ENCODE measurements around the gene PARVG. TPM values are rescaled to one million over a fixed set of nuclear protein-coding genes. Genes with fewer than 3 reads are reported as not detected.

PARVG gene
- total RNA-seq, 3 donors from 2014 or later: 10.2 to 39.2 (median 26.2) TPM

- H3K27me3 ChIP-seq: peaks cover 0 to 14% of the 10 kb centered on the region in 2 donors
- H3K4me3 ChIP-seq: no peak overlapping the region
- no peaks in the 10 kb centered on the region for H3K4me1 ChIP-seq
- intact Hi-C loops (cut with DNase I; ENCODE audit: low total_unique reads): no loop called here
- no peaks in the 10 kb centered on the region for H3K36me3 ChIP-seq
- no peak for DNase-seq (ENCODE audit: low spot score in 2 of 2)
- no peaks in the 10 kb centered on the region for H3K9me3 ChIP-seq
- TF ChIP-seq POLR2A (IDR thresholded peaks at IDR 0.05): no peak
- TF ChIP-seq CTCF (IDR thresholded peaks at IDR 0.05): no peak
- TF ChIP-seq POLR2AphosphoS5 (IDR thresholded peaks at IDR 0.05): no peak
- H3K27ac ChIP-seq: no peak overlapping the region
These were observed 22.5 kb downstream of the PARVG start for GRCh38 chr22:44203203-44203602.

GRCh38 chr22:44204739-44205515, 24.2 kb downstream of the PARVG start:
- no peaks in the 10 kb centered on the region for H3K4me1 ChIP-seq
- intact Hi-C loops (cut with DNase I; ENCODE audit: low total_unique reads): no loop called here
- peaks cover 0 to 5% of the 10 kb centered on the region in 2 donors for H3K9me3 ChIP-seq
- H3K27ac ChIP-seq: no peak overlapping the region
- TF ChIP-seq POLR2A (IDR thresholded peaks at IDR 0.05) (no peak), CTCF (IDR thresholded peaks at IDR 0.05) (no peak), POLR2AphosphoS5 (IDR thresholded peaks at IDR 0.05) (no peak)
- H3K36me3 ChIP-seq: no peaks in the 10 kb centered on the region
- DNase-seq (ENCODE audit: low spot score in 2 of 2): peak in 1 of 2 donors; percentile 38
- no peak overlapping the region for H3K4me3 ChIP-seq
- H3K27me3 ChIP-seq: peaks cover 0 to 8% of the 10 kb centered on the region in 2 donors

GRCh38 chr22:44205516-44206329, 25.0 kb downstream of the PARVG start:
- no peak overlapping the region for H3K27ac ChIP-seq
- H3K4me1 ChIP-seq: no peaks in the 10 kb centered on the region
- no peak for DNase-seq (ENCODE audit: low spot score in 2 of 2)
- no peaks in the 10 kb centered on the region for H3K36me3 ChIP-seq
- intact Hi-C loops (cut with DNase I; ENCODE audit: low total_unique reads): no loop called here
- H3K9me3 ChIP-seq: peaks cover 0 to 5% of the 10 kb centered on the region in 2 donors
- no peak overlapping the region for H3K4me3 ChIP-seq
- H3K27me3 ChIP-seq: no peaks in the 10 kb centered on the region
- TF ChIP-seq CTCF (IDR thresholded peaks at IDR 0.05) (no peak), POLR2A (IDR thresholded peaks at IDR 0.05) (no peak), POLR2AphosphoS5 (IDR thresholded peaks at IDR 0.05) (no peak)

GRCh38 chr22:44206330-44206645, 25.6 kb downstream of the PARVG start:
- Histone ChIP-seq H3K4me1 (no peaks in the 10 kb centered on the region), H3K27me3 (no peaks in the 10 kb centered on the region), H3K36me3 (no peaks in the 10 kb centered on the region), H3K4me3 (no peak overlapping the region), H3K27ac (no peak overlapping the region), H3K9me3 (peaks cover 0 to 5% of the 10 kb centered on the region in 2 donors)
- intact Hi-C loops (cut with DNase I; ENCODE audit: low total_unique reads): no loop called here
- DNase-seq (ENCODE audit: low spot score in 2 of 2): no peak
- TF ChIP-seq POLR2A (IDR thresholded peaks at IDR 0.05): no peak
- TF ChIP-seq CTCF (IDR thresholded peaks at IDR 0.05): no peak
- no peak for TF ChIP-seq POLR2AphosphoS5 (IDR thresholded peaks at IDR 0.05)

- intact Hi-C loops (cut with DNase I; ENCODE audit: low total_unique reads): no loop called here
These were observed 26.0 kb downstream of the PARVG start for GRCh38 chr22:44206696-44207095.

More at GRCh38 chr22:44206696-44207095, 26.0 kb downstream of the PARVG start:
- Histone ChIP-seq H3K27ac (no peak overlapping the region), H3K36me3 (no peaks in the 10 kb centered on the region), H3K4me3 (no peak overlapping the region), H3K9me3 (peaks cover 0 to 5% of the 10 kb centered on the region in 2 donors), H3K27me3 (no peaks in the 10 kb centered on the region), H3K4me1 (no peaks in the 10 kb centered on the region)
- peak in 1 of 2 donors; percentile 37 for DNase-seq (ENCODE audit: low spot score in 2 of 2)
- no peak for TF ChIP-seq POLR2A (IDR thresholded peaks at IDR 0.05)

All from breast epithelium (tissue), 4 donors.